ENCODE measurements around the gene MRTFA. TPM values are rescaled to one million over a fixed set of nuclear protein-coding genes. Genes with fewer than 3 reads are reported as not detected.

Gene MRTFA
- total RNA-seq, 1 donor from 2014 or later: 99.3 TPM

DNA sequence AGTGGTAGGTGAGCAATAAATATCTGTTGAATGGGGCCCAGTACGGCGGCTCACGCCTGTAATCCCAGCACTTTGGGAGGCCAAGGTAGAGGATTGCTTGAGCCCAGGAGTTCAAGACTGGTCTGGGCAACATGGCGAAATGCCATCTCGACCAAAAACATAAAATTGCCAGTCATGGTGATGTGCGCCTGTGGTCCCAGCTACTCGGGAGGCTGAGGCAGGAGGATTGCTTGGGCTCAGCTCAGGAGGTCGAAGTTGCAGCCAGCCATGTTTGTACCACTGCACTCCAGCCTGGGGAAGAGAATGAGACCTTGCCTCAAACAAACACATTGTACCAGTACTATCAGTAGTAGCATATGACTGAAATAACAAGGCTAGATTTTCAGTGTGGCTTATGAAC is 262.0 kb downstream of the MRTFA start:
- no peak overlapping the region for H3K27ac ChIP-seq
- no peaks in the 10 kb centered on the region for H3K9me3 ChIP-seq
- intact Hi-C loops (cut with DNase I): no loop called here
- peaks cover 0 to 2% of the 10 kb centered on the region in 2 donors for H3K4me1 ChIP-seq
- H3K27me3 ChIP-seq: no peaks in the 10 kb centered on the region
- H3K36me3 ChIP-seq: no peaks in the 10 kb centered on the region
- TF ChIP-seq, protein P1, sequence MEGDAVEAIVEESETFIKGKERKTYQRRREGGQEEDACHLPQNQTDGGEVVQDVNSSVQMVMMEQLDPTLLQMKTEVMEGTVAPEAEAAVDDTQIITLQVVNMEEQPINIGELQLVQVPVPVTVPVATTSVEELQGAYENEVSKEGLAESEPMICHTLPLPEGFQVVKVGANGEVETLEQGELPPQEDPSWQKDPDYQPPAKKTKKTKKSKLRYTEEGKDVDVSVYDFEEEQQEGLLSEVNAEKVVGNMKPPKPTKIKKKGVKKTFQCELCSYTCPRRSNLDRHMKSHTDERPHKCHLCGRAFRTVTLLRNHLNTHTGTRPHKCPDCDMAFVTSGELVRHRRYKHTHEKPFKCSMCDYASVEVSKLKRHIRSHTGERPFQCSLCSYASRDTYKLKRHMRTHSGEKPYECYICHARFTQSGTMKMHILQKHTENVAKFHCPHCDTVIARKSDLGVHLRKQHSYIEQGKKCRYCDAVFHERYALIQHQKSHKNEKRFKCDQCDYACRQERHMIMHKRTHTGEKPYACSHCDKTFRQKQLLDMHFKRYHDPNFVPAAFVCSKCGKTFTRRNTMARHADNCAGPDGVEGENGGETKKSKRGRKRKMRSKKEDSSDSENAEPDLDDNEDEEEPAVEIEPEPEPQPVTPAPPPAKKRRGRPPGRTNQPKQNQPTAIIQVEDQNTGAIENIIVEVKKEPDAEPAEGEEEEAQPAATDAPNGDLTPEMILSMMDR (IDR thresholded peaks at IDR 0.05): no peak
- no peak for DNase-seq (ENCODE audit: low spot score in 2 of 2)
- H3K4me3 ChIP-seq: no peak overlapping the region

DNA sequence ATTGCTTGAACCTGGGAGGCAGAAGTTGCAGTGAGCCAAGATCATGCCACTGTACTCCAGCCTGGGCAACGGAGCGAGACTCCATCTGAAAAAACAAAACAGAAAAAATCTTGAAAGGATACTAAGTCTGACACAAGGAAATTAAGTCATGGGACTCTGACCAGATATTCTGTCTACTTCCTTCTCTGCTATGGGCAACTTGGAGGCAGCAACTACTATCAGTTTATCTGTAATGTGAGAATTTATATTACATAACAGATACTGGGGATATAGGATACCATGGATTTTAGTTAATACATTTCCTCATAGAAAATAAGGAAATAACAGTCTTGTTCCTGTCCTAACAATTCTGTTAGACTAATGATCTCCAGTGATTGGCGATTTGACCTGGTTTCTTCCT is 267.7 kb downstream of the MRTFA start:
- no peaks in the 10 kb centered on the region for H3K27me3 ChIP-seq

DNA sequence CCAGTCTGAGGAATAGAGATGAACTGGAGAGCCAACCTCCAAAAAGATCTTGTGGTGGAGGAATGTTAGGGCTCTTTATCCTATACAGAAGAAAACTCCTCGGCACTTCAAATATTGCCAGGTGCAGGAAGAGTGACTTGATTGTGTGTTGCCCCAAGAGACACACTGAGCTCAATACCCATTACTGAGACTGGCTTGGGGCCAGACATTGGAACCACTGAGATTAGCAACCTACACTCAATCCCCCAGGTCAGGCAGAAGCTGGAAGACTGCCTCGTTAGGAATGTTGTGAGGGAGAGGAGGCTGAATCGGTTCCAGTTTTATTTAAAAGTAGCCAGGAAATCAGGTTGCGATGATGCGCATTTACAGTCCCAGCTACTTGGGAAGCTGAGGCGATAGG is 268.5 kb downstream of the MRTFA start:
- Histone ChIP-seq H3K9me3 (no peaks in the 10 kb centered on the region), H3K36me3 (peaks cover 46 to 48% of the 10 kb centered on the region in 2 donors), H3K27me3 (no peaks in the 10 kb centered on the region), H3K27ac (no peak overlapping the region), H3K4me3 (no peak overlapping the region), H3K4me1 (peaks cover 0 to 2% of the 10 kb centered on the region in 2 donors)
- intact Hi-C loops (cut with DNase I): no loop called here
- TF ChIP-seq, protein P1 (IDR thresholded peaks at IDR 0.05): no peak
- DNase-seq (ENCODE audit: low spot score in 2 of 2): no peak

More for the DNA sequence above, 267.7 kb downstream of the MRTFA start:
- intact Hi-C loops (cut with DNase I): no loop called here
- Histone ChIP-seq H3K27ac (no peak overlapping the region), H3K9me3 (no peaks in the 10 kb centered on the region), H3K36me3 (peaks cover 38 to 40% of the 10 kb centered on the region in 2 donors), H3K4me3 (no peak overlapping the region), H3K4me1 (peaks cover 0 to 2% of the 10 kb centered on the region in 2 donors)
- TF ChIP-seq, protein P1 (IDR thresholded peaks at IDR 0.05): no peak
- no peak for DNase-seq (ENCODE audit: low spot score in 2 of 2)

DNA sequence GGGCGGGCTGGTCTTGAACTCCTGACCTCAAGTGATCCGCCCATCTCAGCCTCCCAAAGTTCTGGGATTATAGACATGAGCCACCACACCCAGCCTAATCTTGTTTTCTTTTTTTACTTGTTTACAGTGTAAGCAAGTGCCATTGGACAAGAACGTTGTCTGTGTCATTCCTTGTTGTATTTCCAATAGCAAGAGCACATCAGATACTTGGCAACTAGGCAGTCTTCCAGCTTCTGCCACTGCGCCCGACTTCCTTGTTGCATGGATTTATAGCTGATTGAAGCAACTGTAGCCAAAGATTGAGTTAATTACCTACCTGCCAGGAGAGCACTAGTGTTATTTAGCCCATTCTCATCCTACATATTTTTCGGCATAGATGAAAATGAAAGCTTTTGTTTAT is 269.2 kb downstream of the MRTFA start:
- Histone ChIP-seq H3K36me3 (peaks cover 53 to 54% of the 10 kb centered on the region in 2 donors), H3K4me1 (peaks cover 0 to 2% of the 10 kb centered on the region in 2 donors), H3K27ac (no peak overlapping the region), H3K4me3 (no peak overlapping the region), H3K9me3 (no peaks in the 10 kb centered on the region), H3K27me3 (no peaks in the 10 kb centered on the region)
- intact Hi-C loops (cut with DNase I): no loop called here
- no peak for DNase-seq (ENCODE audit: low spot score in 2 of 2)
- TF ChIP-seq, protein P1 (IDR thresholded peaks at IDR 0.05): no peak

DNA sequence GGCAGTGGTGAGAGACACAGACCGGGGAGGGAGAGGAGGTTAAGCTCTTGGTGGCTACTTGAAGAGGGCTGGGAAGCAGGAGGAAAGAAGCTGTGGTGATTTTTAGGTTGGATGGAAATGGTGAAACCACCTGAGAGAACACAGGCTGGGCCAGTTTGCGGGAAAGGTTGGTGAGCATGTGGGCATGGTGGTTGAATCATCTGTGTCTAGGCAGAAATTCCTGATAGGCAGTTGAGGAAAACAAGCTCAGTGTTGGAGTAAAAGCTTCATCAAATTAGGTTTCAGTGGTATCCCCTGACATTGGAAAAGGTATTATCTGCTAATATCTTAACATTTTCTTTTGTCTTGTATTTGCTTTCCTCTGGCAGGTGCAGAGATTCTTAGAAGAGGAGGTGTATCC is 270.5 kb downstream of the MRTFA start:
- Histone ChIP-seq H3K27ac (no peak overlapping the region), H3K4me3 (no peak overlapping the region), H3K4me1 (no peaks in the 10 kb centered on the region), H3K27me3 (no peaks in the 10 kb centered on the region), H3K36me3 (peaks cover 66 to 67% of the 10 kb centered on the region in 2 donors), H3K9me3 (no peaks in the 10 kb centered on the region)
- TF ChIP-seq, protein P1 (IDR thresholded peaks at IDR 0.05): no peak
- intact Hi-C loops (cut with DNase I): no loop called here
- no peak for DNase-seq (ENCODE audit: low spot score in 2 of 2)

DNA sequence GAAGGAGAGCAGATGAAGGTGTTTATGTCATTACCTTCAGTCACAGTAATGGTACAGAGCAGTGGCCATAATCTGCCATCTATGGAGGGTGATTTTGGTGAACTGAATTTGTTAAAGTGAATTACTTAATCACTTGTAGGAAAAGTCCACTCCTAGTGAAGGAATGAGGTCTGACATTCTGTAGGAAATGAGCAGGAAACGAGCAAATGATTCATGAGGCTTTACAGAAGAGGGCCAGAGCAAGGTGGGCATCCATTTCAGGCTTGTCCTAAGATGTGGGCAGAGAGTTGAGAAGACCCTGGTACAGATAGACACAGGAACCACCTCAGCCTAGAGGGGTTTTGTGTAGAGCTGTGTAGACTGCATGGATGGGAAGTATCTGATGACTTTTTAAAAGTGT is 272.1 kb downstream of the MRTFA start:
- intact Hi-C loops (cut with DNase I): no loop called here
- DNase-seq (ENCODE audit: low spot score in 2 of 2): no peak
- H3K27me3 ChIP-seq: no peaks in the 10 kb centered on the region
- H3K36me3 ChIP-seq: peaks cover 82% of the 10 kb centered on the region in 2 donors
- H3K9me3 ChIP-seq: no peaks in the 10 kb centered on the region
- no peak overlapping the region for H3K27ac ChIP-seq
- no peaks in the 10 kb centered on the region for H3K4me1 ChIP-seq
- H3K4me3 ChIP-seq: no peak overlapping the region
- TF ChIP-seq, protein P1 (IDR thresholded peaks at IDR 0.05): no peak

Data from ascending aorta (tissue), 2 donors.